GM12878 (cell line): ENCODE data around the gene MMP11. TPM values are rescaled to one million over a fixed set of nuclear protein-coding genes. Genes with fewer than 3 reads are reported as not detected.

Source experiments
- ATAC-seq: fragments of 200-7000 bp; cut with Tn5 transposase; 3 replicates; pipeline ENCODE4 v1.9.1; 2020; ENCODE audit warnings: mild to moderate bottlenecking, moderate library complexity
- BruUV-seq: library from RNA; stranded (reverse); fragments of 400-500 nt; replicated peaks from 2 replicates; lab custom pipeline; 2021; lab: Mats Ljungman, UMichigan
- CTCF ChIA-PET: fragments of 300-600 bp; sonication (Branson Sonifier 250); formaldehyde crosslinking; extraction: SDS; loops from one replicate; lab custom pipeline; 2021; ENCODE audit warnings: inconsistent platforms; lab: Yijun Ruan, JAX
- POLR2A ChIA-PET: fragments of 350-600 bp; formaldehyde crosslinking; extraction: SDS; loops from one replicate; lab custom pipeline; 2021; ENCODE audit warnings: inconsistent platforms; lab: Charles Lee
- RAD21 ChIA-PET: fragments of 300-600 bp; sonication (Branson Sonifier 250); formaldehyde crosslinking; loops from one replicate; lab custom pipeline; 2023; ENCODE audit warnings: antibody characterized with exemption; ENCODE audit not compliant: unreplicated experiment; lab: Charles Lee
- SMC1A ChIA-PET: fragments of 300-600 bp; sonication (Branson Sonifier 250); formaldehyde crosslinking; loops from one replicate; lab custom pipeline; 2023; ENCODE audit not compliant: unreplicated experiment, uncharacterized antibody; lab: Charles Lee
- DNase-seq: peaks from one replicate; pipeline ENCODE4 v3.0.0-alpha.2; 2011; ENCODE audit warnings: low read depth, low spot score
- FAIRE-seq: peaks from 3 replicates; lab custom pipeline; 2011; peaks lifted over from hg19 to GRCh38; lab: Jason Lieb, UNC
- H2AFZ ChIP-seq: 2 replicates; pipeline ENCODE4 v1.6.0; 2011; ENCODE audit warnings: low read depth, low read length, control low read depth; ENCODE audit not compliant: control insufficient read depth
- H3K27ac ChIP-seq: 2 replicates; pipeline ENCODE4 v1.5.1; 2011; ENCODE audit warnings: control low read depth; ENCODE audit not compliant: control insufficient read depth, insufficient read depth
- H3K27me3 ChIP-seq, 2 experiments: replicated peaks in 1 of 2; 2 replicates each; pipeline versions ENCODE4 v1.6.0 to v1.6.1; 2011; ENCODE audit warnings: low read length in 1 of 2; ENCODE audit not compliant: control insufficient read depth in 2 of 2, insufficient read depth in 2 of 2
- H3K36me3 ChIP-seq, 2 experiments: 2 replicates each; pipeline ENCODE4 v1.5.1; 2011; ENCODE audit warnings: low read length in 1 of 2; ENCODE audit not compliant: control insufficient read depth in 2 of 2, insufficient read depth in 2 of 2
- H3K4me1 ChIP-seq: 2 replicates; pipeline ENCODE4 v1.6.1; 2011; ENCODE audit warnings: mild to moderate bottlenecking, low read length, moderate library complexity, mixed read lengths; ENCODE audit not compliant: control insufficient read depth, insufficient read depth
- H3K4me2 ChIP-seq: 2 replicates; pipeline ENCODE4 v1.6.0; 2011; ENCODE audit warnings: control low read depth; ENCODE audit not compliant: control insufficient read depth, insufficient read depth
- H3K4me3 ChIP-seq: fragments of 200-600 bp; sonication (generic); 2 replicates; pipeline ENCODE4 v1.5.1; 2016
- H3K79me2 ChIP-seq: 2 replicates; pipeline ENCODE4 v1.6.0; 2011; ENCODE audit warnings: low read length; ENCODE audit not compliant: control insufficient read depth, insufficient read depth
- H3K9ac ChIP-seq: 2 replicates; pipeline ENCODE4 v1.8.0; 2011; ENCODE audit warnings: low read length, control low read depth, mixed read lengths; ENCODE audit not compliant: control insufficient read depth, insufficient read depth
- H3K9me3 ChIP-seq: replicated peaks from 3 replicates; pipeline ENCODE4 v1.5.1; 2011; ENCODE audit warnings: mild to moderate bottlenecking, low read length; ENCODE audit not compliant: control insufficient read depth, insufficient read depth
- H4K20me1 ChIP-seq: 2 replicates; pipeline ENCODE4 v1.6.0; 2011; ENCODE audit not compliant: control insufficient read depth, insufficient read depth
- ATF2 ChIP-seq: IDR thresholded peaks from 2 replicates; pipeline ENCODE4 v1.6.1; 2012; ENCODE audit warnings: low read length, inconsistent platforms
- BMI1 ChIP-seq: fragments of 450-650 bp; IDR thresholded peaks from 2 replicates; pipeline ENCODE4 v1.6.1; 2016; ENCODE audit warnings: mild to moderate bottlenecking, moderate library complexity, borderline replicate concordance
- ESRRA ChIP-seq: IDR thresholded peaks from 2 replicates; pipeline ENCODE4 v1.6.1; 2012; ENCODE audit warnings: mild to moderate bottlenecking, low read length, improper control_type of control experiment
- SMC3 ChIP-seq: IDR thresholded peaks from 2 replicates; pipeline ENCODE4 v1.6.1; 2011; ENCODE audit warnings: low read length, improper control_type of control experiment, borderline replicate concordance
- whole genome bisulfite sequencing: methylation state at CpG from one replicate; pipeline ENCODE4 v1.1.6; 2016; ENCODE audit warnings: low lambda C conversion rate; ENCODE audit not compliant: insufficient replicate concordance, insufficient coverage; ENCODE audit errors: missing lambda C conversion rate; 5-methylcytosine and 5-hydroxymethylcytosine counted together
- in situ Hi-C: fragments of 300-500 bp; cut with MboI; formaldehyde crosslinking; loops from 9 replicates; pipeline ENCODE4 v1.14.3; 2018; ENCODE audit warnings: mixed read lengths
- intact Hi-C: fragments of 100-400 bp; cut with micrococcal nuclease; formaldehyde crosslinking; loops from one replicate; pipeline ENCODE4 v1.14.2; 2022; ENCODE audit not compliant: unreplicated experiment
- polyA plus RNA-seq, 11 experiments: library from polyadenylated mRNA; depleted of rRNA in 4 of 11; unstranded in 6 of 11; stranded (reverse) in 5 of 11; fragments of >200 nt; fragmentation: Nextera tagmentation in 4 of 11; fragmentation: Illumina TruSeq in 1 of 11; extraction: Ambion mirVana in 4 of 11; extraction: Trizol in 1 of 11; gene quantifications; 1 replicate in 1 of 11; 2 replicates in 10 of 11; pipeline versions ENCODE4 v1.2.1 to v1.2.3, GENCODE V29; 2011 to 2016; ENCODE audit warnings: inconsistent platforms in 2 of 11, missing spikeins in 2 of 11, low read depth in 1 of 11
- total RNA-seq, 4 experiments: library from RNA; depleted of rRNA in 3 of 4; stranded (reverse); fragments of >200 nt in 3 of 4; fragmentation: Illumina TruSeq in 1 of 4; extraction: Trizol in 1 of 4; gene quantifications; 2 replicates each; pipeline versions ENCODE4 v1.2.1 to v1.2.3, GENCODE V29; 2013 to 2021

MMP11 gene
- total and polyA plus RNA-seq, 10 of the 15 experiments (the other 5 are each of a cell fraction or from before 2014, with no cell fraction given): 0.03 to 1.1 (median 0.31) TPM; not detected in 2

GRCh38 chr22:23815541-23816155, 43.0 kb downstream of the MMP11 start (continued):
- no peak for TF ChIP-seq BMI1
- TF ChIP-seq, all 136 proteins: peak for 0

GRCh38 chr22:23816156-23816976, 43.7 kb downstream of the MMP11 start:
- H4K20me1 ChIP-seq: no peaks in the 10 kb centered on the region; the same call in 1 of the 2 replicates
- H3K9me3 ChIP-seq: no peaks in the 10 kb centered on the region
- no peak overlapping the region for H3K4me3 ChIP-seq
- peaks cover 9 to 34% of the 10 kb centered on the region in 2 experiments for H3K36me3 ChIP-seq
- ChIA-PET RAD21 (no interaction called here), CTCF (interaction anchor here (1.5 kb wide), 1 partner anchor 9 kb away, joined by 4 read pairs; no protein-coding TSS in a partner anchor), POLR2A (interaction anchor here (1.4 kb wide), 1 partner anchor 10 kb away, joined by 3 read pairs; no protein-coding TSS in a partner anchor), SMC1A (interaction anchor here (1.1 kb wide), 1 partner anchor 11 kb away, joined by 3 read pairs; no protein-coding TSS in a partner anchor)
- no peaks in the 10 kb centered on the region for H3K4me1 ChIP-seq
- no peak overlapping the region for H3K4me2 ChIP-seq
- FAIRE-seq (no peak), ATAC-seq (no peak), DNase-seq (no peak)
- no peaks in the 10 kb centered on the region for H3K27me3 ChIP-seq
- H3K9ac ChIP-seq: no peak overlapping the region
- in situ Hi-C loops: no loop called here
- no peaks in the 10 kb centered on the region for H3K79me2 ChIP-seq
- no peak overlapping the region for H3K27ac ChIP-seq
- BruUV-seq: no TSS peak
- no peak for TF ChIP-seq ATF2
- no peak for TF ChIP-seq ESRRA
- no peak for TF ChIP-seq SMC3
- intact Hi-C loops: no loop called here
- 93% methylated on average over 18 of the region's 18 CpGs for WGBS
- no peak overlapping the region for H2AFZ ChIP-seq
